Naive thymus-derived CD8-positive, alpha-beta T cell (primary cell): ENCODE results near the gene GRM6. TPM values are rescaled to one million over a fixed set of nuclear protein-coding genes. Genes with fewer than 3 reads are reported as not detected.

ENCODE experiments used
- ATAC-seq, 2 donors: fragments of 150-1000 bp; cut with Tn5 transposase in 1 of 2; sonication (Bioruptor Pico), chemical (Tn5 transposase) in 1 of 2; 1 replicate in 1 of 2; 2 replicates in 1 of 2; pipeline ENCODE4 v1.10.0; 2021; ENCODE audit warnings: mild to moderate bottlenecking in 2 of 2, moderate library complexity in 2 of 2
- POLR2A ChIA-PET: fragments of 350-600 bp; sonication (Branson Sonifier 250); formaldehyde crosslinking; loops from one replicate; lab custom pipeline; 2021; ENCODE audit warnings: antibody characterized with exemption; lab: Charles Lee
- DNase-seq, 10 donors: peaks; one replicate each; pipeline versions ENCODE4 v3.0.0 to v3.0.0-alpha.2; 2020 to 2022
- H3K27ac Mint-ChIP-seq, 10 donors: one replicate each; pipeline ENCODE4 v1.8.0; 2020 to 2022; ENCODE audit warnings: mild to moderate bottlenecking in 10 of 10, mixed read lengths in 10 of 10, moderate library complexity in 4 of 10, inconsistent platforms in 1 of 10
- H3K27me3 Mint-ChIP-seq, 5 donors: one replicate each; pipeline ENCODE4 v1.8.0; 2021 to 2022; ENCODE audit warnings: mixed read lengths in 5 of 5
- H3K36me3 Mint-ChIP-seq, 3 donors: one replicate each; pipeline ENCODE4 v1.8.0; 2020 to 2022; ENCODE audit warnings: mixed read lengths in 3 of 3, mild to moderate bottlenecking in 2 of 3, inconsistent platforms in 1 of 3
- H3K4me1 Mint-ChIP-seq, 4 donors: one replicate each; pipeline ENCODE4 v1.8.0; 2021 to 2022; ENCODE audit warnings: mixed read lengths in 4 of 4
- H3K4me3 Mint-ChIP-seq, 10 donors: one replicate each; pipeline ENCODE4 v1.8.0; 2020 to 2022; ENCODE audit warnings: mild to moderate bottlenecking in 10 of 10, mixed read lengths in 10 of 10, moderate library complexity in 6 of 10, inconsistent platforms in 1 of 10
- H3K9me3 Mint-ChIP-seq, 9 donors: one replicate each; pipeline ENCODE4 v1.8.0; 2020 to 2022; ENCODE audit warnings: mixed read lengths in 9 of 9, mild to moderate bottlenecking in 3 of 9, inconsistent platforms in 1 of 9, moderate library complexity in 1 of 9
- polyA plus RNA-seq, 3 donors: library from polyadenylated mRNA; unstranded; fragments of 300-500 nt; fragmentation: Illumina TruSeq; gene quantifications; one replicate each; pipeline ENCODE4 v1.2.3, GENCODE V29; 2021
- total RNA-seq, 8 experiments: library from RNA in 2 of 8; stranded (reverse) in 2 of 8; gene quantifications; one replicate each; pipeline ENCODE4 v1.2.3 and lab custom pipeline; 2021 to 2026

GRM6 gene
- total RNA-seq (not detected), polyA plus RNA-seq (not detected), total RNA-seq (lab: John Stamatoyannopoulos, UW) (0 to 0.09 (median 0) reads per million in 6 experiments)

- no peak for DNase-seq
- Mint-ChIP-seq H3K4me3 (peak within 1 kb of the TSS in 4 of 10 donors; percentile 22 to 60 (median 34)), H3K27ac (no peak within 1 kb of the TSS), H3K4me1 (peaks cover 3 to 12% (median 5%) of the 10 kb centered on the region in 4 donors), H3K9me3 (peaks cover 0 to 12% (median 3%) of the 10 kb centered on the region in 9 donors), H3K27me3 (peaks cover 15 to 58% (median 38%) of the 10 kb centered on the region in 5 donors), H3K36me3 (peaks cover 0 to 3% (median 0%) of the 10 kb centered on the region in 3 donors)
- POLR2A ChIA-PET: no interaction called here
- ATAC-seq: no peak
These were observed at the start of gene GRM6 for GRCh38 chr5:178994580-178995340. TSS of gene GRM6 (minus strand) at chr5:178995320. CDS start at chr5:178994944, 376 bp downstream.

- peaks cover 0 to 65% (median 34%) of the 10 kb centered on the region in 3 donors for H3K36me3 Mint-ChIP-seq
- peaks cover 11 to 91% (median 53%) of the 10 kb centered on the region in 9 donors for H3K9me3 Mint-ChIP-seq
- POLR2A ChIA-PET: no interaction called here
- ATAC-seq: no peak
- H3K4me1 Mint-ChIP-seq: no peaks in the 10 kb centered on the region
- no peak for DNase-seq
- no peak overlapping the region for H3K4me3 Mint-ChIP-seq
- H3K27me3 Mint-ChIP-seq: peaks cover 1 to 13% (median 3%) of the 10 kb centered on the region in 5 donors
- H3K27ac Mint-ChIP-seq: no peak overlapping the region
These were observed 49.6 kb upstream of the GRM6 start for GRCh38 chr5:179044765-179045164.

GRCh38 chr5:179033004-179033580 lies 38.0 kb upstream of the GRM6 start:
- Mint-ChIP-seq H3K27ac (no peak overlapping the region), H3K27me3 (no peaks in the 10 kb centered on the region), H3K4me3 (no peak overlapping the region), H3K9me3 (peaks cover 15 to 100% (median 65%) of the 10 kb centered on the region in 9 donors), H3K4me1 (peaks cover 0 to 5% (median under 1%) of the 10 kb centered on the region in 4 donors), H3K36me3 (peaks cover 49 to 89% (median 84%) of the 10 kb centered on the region in 3 donors)
- DNase-seq (no peak), ATAC-seq (no peak)
- POLR2A ChIA-PET: interaction anchor here (0.9 kb wide), 1 partner anchor 9 kb away, joined by 5 read pairs; no protein-coding TSS in a partner anchor

- Mint-ChIP-seq H3K27ac (peak within 1 kb of the TSS; percentile 87 to 96 (median 91)), H3K4me1 (peaks cover 3 to 17% (median 13%) of the 10 kb centered on the region in 4 donors), H3K4me3 (peak within 1 kb of the TSS; percentile 87 to 99 (median 98)), H3K36me3 (peaks cover 28 to 36% (median 34%) of the 10 kb centered on the region in 3 donors), H3K27me3 (peaks cover 0 to 3% (median 0%) of the 10 kb centered on the region in 5 donors), H3K9me3 (peaks cover 3 to 45% (median 16%) of the 10 kb centered on the region in 9 donors)
- POLR2A ChIA-PET: interaction anchor here (0.9 to 2.3 kb wide), 3 partner anchors 10 to 293 kb away, joined by 5 to 19 read pairs (median 7); partner anchors contain the start of genes ZNF354A and ZNF354C
- ATAC-seq (peak; percentile 94 to 95), DNase-seq (peak; percentile 86 to 97 (median 94))
These were observed 28.5 kb upstream of the GRM6 start, which contains the start of gene ZNF879 for GRCh38 chr5:179023528-179024189. TSS of gene ZNF879 (plus strand) at chr5:179023804. CDS start at chr5:179025005, 1,201 bp downstream.

GRCh38 chr5:179008667-179009066 lies 13.5 kb upstream of the GRM6 start:
- Mint-ChIP-seq H3K4me3 (no peak overlapping the region), H3K27me3 (peaks cover 0 to 19% (median 8%) of the 10 kb centered on the region in 5 donors), H3K27ac (no peak overlapping the region), H3K36me3 (peaks cover 2 to 56% (median 6%) of the 10 kb centered on the region in 3 donors), H3K9me3 (peaks cover 24 to 80% (median 47%) of the 10 kb centered on the region in 9 donors), H3K4me1 (no peaks in the 10 kb centered on the region)
- POLR2A ChIA-PET: no interaction called here
- no peak for DNase-seq
- no peak for ATAC-seq

- Mint-ChIP-seq H3K4me1 (no peaks in the 10 kb centered on the region), H3K9me3 (peaks cover 19 to 77% (median 48%) of the 10 kb centered on the region in 9 donors), H3K27ac (no peak overlapping the region), H3K4me3 (no peak overlapping the region), H3K36me3 (peaks cover 5 to 62% (median 9%) of the 10 kb centered on the region in 3 donors), H3K27me3 (peaks cover 4 to 28% (median 13%) of the 10 kb centered on the region in 5 donors)
- POLR2A ChIA-PET: no interaction called here
- no peak for ATAC-seq
- no peak for DNase-seq
These were observed 11.4 kb upstream of the GRM6 start for GRCh38 chr5:179006564-179006963.

GRCh38 chr5:178998441-178998840 lies 3.3 kb upstream of the GRM6 start:
- POLR2A ChIA-PET: no interaction called here
- Mint-ChIP-seq H3K4me3 (no peak overlapping the region), H3K27me3 (peaks cover 18 to 48% (median 25%) of the 10 kb centered on the region in 5 donors), H3K4me1 (peaks cover 3 to 5% (median 4%) of the 10 kb centered on the region in 4 donors), H3K9me3 (peaks cover 0 to 19% (median 10%) of the 10 kb centered on the region in 9 donors), H3K36me3 (peaks cover 3 to 13% (median 5%) of the 10 kb centered on the region in 3 donors), H3K27ac (no peak overlapping the region)
- DNase-seq (no peak), ATAC-seq (no peak)

- Mint-ChIP-seq H3K9me3 (peaks cover 0 to 11% (median 7%) of the 10 kb centered on the region in 9 donors), H3K36me3 (peaks cover 0 to 4% (median 3%) of the 10 kb centered on the region in 3 donors), H3K4me1 (peaks cover 3 to 12% (median 5%) of the 10 kb centered on the region in 4 donors), H3K27me3 (peaks cover 20 to 57% (median 37%) of the 10 kb centered on the region in 5 donors), H3K27ac (no peak overlapping the region), H3K4me3 (no peak overlapping the region)
- no peak for DNase-seq
- POLR2A ChIA-PET: no interaction called here
- ATAC-seq: no peak
These were observed 2.1 kb upstream of the GRM6 start for GRCh38 chr5:178997191-178997590.

GRCh38 chr5:178996156-178996555 lies 1.0 kb upstream of the GRM6 start:
- Mint-ChIP-seq H3K4me1 (peaks cover 3 to 12% (median 5%) of the 10 kb centered on the region in 4 donors), H3K27ac (no peak overlapping the region), H3K9me3 (peaks cover 0 to 7% (median 4%) of the 10 kb centered on the region in 9 donors), H3K27me3 (peaks cover 18 to 58% (median 39%) of the 10 kb centered on the region in 5 donors), H3K36me3 (peaks cover 0 to 3% (median 0%) of the 10 kb centered on the region in 3 donors), H3K4me3 (peak overlapping the region in 1 of 10 donors; percentile 22)
- DNase-seq (no peak), ATAC-seq (no peak)
- POLR2A ChIA-PET: no interaction called here

- DNase-seq (no peak), ATAC-seq (no peak)
- Mint-ChIP-seq H3K36me3 (peaks cover 0 to 3% (median 0%) of the 10 kb centered on the region in 3 donors), H3K27ac (no peak overlapping the region), H3K9me3 (peaks cover 0 to 10% (median 1%) of the 10 kb centered on the region in 9 donors), H3K4me3 (peak overlapping the region in 3 of 10 donors; percentile 25 to 60 (median 25)), H3K4me1 (peaks cover 3 to 12% (median 5%) of the 10 kb centered on the region in 4 donors), H3K27me3 (peaks cover 15 to 58% (median 38%) of the 10 kb centered on the region in 5 donors)
- POLR2A ChIA-PET: no interaction called here
These were observed 196 bp upstream of the GRM6 start for GRCh38 chr5:178995341-178995690.

- ATAC-seq: no peak
- Mint-ChIP-seq H3K4me1 (peaks cover 3 to 12% (median 5%) of the 10 kb centered on the region in 4 donors), H3K9me3 (peaks cover 0 to 18% (median 3%) of the 10 kb centered on the region in 9 donors), H3K4me3 (peak overlapping the region in 2 of 10 donors; percentile 30 to 44), H3K36me3 (peaks cover 0 to 3% (median 0%) of the 10 kb centered on the region in 3 donors), H3K27me3 (peaks cover 15 to 56% (median 38%) of the 10 kb centered on the region in 5 donors), H3K27ac (no peak overlapping the region)
- DNase-seq: no peak
- POLR2A ChIA-PET: no interaction called here
These were observed 1.1 kb downstream of the GRM6 start for GRCh38 chr5:178993955-178994579.
